Stimulated activated CD8-positive, alpha-beta memory T cell treated with anti-CD3 and anti-CD28 coated beads, Interleukin-7, amount 100 ng/mL, for 24 hours (primary cell): Measurements from ENCODE around the gene CCDC93.

Experiments used
- DNase-seq: peaks from one replicate; pipeline ENCODE4 v3.0.0-alpha.2; 2020; ENCODE audit warnings: low read depth

The CCDC93 gene

DNA sequence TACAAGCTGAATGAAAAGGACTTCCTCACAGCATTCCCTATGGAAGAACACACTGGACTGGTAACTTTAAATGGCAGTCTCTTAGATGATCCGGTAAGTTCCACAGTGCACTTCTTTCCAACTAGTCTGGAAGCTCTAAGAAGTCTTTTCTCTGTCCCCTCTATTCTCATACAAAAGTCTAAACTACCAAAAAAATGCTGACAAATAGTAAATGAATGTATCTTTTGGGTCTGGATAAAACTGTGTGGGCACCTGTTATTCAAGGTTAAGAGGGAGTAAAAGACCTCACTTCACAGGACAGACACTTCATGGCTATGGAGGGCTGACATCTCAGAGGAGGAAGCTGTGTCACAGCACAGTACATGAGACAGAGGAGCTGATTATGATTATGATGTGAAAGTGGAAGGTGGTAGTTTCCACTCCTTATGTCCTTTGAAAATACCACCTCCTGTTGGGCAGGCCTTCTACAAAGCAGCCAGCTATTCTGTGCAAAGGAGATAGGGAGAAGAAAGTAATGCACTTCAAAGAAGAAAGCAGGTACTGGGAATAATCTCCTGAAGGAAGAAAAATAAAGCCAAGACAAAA, 23.9 kb downstream of the CCDC93 start:
- DNase-seq, result no peak

DNA sequence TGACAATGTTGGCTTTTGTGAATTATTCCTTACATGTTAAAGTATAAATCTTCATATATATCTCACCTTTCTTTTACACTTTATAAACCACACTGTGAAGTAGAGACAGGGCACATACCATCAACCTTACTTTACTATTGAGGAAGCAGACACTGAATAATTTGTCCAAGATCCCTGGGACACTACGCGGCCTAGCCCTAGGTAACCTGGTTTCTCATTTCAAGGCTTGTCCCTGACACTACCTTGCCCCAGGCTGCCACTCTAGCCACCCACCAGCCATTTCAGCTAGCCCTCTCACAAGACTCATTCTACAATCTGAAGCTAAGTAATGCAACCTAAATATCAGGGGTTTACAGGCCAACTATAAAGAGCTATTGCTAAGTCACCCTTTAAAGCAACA, 26.7 kb downstream of the CCDC93 start:
- DNase-seq, result no peak

DNA sequence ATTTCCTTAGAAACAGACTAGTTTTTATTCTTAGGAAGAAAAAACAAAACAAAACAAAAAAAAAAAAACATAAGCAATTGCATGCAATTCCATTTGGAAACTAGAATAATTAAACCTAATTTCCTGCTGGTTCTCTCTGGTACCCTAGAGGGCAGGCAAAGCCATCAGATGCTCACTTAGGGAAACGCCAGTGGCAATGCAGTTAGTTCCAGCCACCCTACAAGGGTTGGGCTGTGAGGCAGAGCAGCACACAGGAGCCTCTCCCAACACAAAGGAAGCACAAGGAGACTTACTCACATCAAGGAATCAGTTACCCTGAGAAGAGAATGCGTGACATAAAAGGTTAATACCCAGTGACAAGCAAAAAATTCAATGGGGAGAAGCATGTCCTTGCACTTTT, 28.8 kb downstream of the CCDC93 start:
- DNase-seq, result no peak

DNA sequence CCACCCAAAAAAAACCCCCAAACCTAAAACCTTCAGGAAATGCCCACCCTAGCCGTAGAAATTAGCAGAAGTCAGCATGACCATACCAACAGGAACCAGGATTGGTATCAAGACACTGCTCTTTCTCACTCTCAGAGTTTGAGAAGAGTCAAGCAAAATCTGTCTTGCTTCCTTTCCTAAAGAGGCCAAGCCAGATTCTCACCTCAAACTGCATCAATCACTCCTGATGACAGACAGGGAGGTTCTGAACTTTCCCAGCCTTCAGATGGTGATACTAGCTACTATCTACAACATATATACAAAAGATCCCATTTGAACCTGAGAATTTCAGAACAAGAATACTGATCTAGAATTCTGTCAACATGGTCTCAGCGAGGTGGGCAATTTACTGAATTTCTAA, 29.7 kb downstream of the CCDC93 start:
- no peak for DNase-seq

DNA sequence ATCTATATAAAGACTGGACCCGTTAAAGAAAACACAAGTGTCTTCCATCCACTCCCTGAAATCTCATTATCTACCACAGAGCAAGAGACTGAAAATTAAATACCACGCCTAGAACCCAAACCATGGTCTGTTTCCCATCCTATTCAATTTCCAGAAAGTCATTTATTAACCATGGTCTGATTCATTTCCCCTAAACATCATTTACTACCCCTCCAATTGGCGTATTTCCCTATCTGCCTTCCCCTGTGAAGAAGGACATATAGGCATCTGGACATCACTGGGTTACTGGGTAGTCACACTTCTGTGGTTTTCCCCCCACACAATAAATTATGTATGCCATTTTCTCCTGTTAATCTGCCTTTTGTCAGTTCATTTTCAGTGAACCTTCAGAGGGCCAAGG, 30.8 kb downstream of the CCDC93 start:
- DNase-seq, result no peak

DNA sequence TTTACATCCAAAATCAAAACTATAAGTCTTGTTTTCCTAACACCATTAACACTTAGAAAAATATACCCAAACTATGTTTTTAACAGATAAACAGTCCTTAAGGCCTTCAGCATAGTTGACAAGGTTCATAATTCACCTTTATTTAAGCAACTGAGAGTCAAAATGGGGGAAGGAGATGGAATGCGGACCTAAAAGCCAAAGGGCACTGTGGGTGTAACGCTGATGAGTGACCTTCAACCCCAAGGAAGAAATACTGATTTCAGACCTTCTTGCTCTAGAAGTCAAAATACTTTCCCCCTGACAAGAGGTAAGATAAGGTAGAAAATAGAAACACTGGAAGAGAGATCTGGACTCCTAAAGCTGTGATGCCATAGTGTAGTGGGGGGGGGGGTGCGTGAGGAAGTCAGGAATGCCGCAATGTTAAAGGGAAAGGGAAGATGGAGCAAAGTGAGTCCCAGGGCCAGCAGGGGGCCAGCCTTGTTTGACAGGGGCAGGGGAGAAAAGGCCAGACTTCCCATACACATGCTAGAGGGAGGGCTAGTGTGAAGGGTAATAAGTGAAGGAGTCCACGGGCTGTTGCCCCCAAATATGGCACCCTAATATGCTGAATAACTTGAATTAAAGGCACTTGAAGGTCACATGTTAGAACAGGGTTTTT, 31.4 kb downstream of the CCDC93 start:
- no peak for DNase-seq

DNA sequence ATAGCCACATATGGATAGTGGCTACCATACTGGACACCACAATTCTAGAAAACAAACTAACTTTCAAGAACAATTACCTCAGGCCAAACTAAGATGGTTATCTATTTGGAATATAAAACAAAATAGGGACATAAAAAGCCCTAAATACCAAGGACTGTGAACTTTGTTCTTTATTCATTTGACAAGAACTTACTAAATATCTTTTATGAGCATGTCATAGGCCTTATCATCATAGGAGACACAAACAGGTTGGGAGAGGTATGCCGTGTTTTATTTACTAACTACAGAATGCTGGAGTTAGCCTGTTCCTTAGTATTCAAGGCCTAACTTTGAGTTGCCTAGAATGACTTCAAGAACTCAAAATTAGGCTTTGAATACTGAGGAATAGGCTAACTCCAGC, 32.1 kb downstream of the CCDC93 start:
- DNase-seq, result no peak

DNA sequence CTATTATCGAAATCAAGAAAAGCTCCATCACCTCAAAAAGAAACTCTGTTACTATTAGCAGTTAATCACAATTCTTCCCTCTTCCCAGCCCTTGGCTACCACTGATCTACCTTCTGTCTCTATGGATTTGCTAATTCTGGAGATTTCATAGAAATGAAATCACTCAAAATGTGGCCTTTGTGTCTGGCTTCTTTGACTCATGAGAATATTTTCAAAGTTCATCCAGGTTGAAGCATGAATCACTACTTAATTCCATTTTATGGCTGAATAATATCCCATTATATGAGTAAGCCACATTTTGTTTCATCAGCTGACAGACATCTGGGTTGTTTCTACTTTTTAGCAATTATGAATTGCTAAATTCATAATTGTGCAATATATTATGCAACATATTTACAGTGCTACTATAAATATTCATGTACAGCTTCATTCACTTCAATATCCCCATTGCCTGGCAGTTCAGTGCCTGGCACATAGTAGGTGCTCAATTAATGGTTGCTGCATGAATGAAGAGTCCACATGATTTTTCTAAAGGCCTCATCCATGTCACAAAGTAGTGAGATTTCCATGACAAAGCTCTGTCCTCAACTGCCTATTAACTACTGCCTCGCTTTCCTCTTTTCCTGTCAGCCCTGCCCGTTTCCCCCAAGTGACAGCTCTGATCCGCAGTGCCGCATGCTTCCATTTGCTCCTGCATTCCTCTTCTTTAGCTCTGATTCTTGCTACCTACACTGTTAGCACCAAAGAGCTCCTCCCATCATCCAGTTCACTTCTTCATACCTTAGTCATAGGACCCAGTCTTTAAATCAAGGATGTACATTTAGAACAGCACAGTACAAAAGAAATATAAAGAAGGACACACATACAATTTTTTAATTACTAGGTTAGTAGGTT, 32.8 kb downstream of the CCDC93 start:
- DNase-seq, result no peak

DNA sequence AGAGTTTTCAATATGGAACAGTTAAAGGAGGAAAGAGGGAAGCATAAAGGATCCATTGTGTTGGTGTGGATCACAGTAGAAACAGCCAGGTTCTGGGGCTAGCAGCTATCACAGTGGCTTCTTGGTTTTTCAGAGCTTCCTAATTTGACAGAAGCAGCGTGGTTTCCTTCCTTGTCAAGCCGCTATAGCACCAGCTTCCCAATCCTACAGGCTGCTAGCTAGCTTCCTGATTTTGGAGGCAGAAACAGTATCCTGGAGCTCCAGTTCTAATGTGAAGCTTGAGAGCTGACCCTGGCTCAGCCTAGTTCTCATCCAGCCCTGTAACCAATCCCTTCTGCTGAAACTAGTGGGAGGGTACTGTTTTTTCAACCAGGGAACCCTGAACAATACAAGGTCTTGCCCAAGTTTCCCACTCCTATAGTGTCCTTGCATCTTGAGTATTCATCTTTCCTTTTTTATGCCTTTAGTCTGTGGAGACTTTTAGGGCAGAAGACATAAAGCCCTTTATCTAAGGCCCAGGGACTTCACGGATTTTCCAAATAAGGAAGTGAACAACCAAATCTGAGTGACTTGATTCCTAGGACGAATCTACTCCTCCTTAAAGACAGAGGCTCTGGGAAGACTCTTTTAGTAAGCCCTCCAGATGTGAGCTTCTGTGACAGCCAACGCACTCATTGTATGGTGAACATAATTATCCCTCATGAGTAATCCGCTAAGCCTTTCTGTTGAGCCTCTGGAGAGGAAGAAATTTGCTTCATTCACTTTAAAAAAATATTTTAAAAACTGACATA, 33.8 kb downstream of the CCDC93 start:
- no peak for DNase-seq

DNA sequence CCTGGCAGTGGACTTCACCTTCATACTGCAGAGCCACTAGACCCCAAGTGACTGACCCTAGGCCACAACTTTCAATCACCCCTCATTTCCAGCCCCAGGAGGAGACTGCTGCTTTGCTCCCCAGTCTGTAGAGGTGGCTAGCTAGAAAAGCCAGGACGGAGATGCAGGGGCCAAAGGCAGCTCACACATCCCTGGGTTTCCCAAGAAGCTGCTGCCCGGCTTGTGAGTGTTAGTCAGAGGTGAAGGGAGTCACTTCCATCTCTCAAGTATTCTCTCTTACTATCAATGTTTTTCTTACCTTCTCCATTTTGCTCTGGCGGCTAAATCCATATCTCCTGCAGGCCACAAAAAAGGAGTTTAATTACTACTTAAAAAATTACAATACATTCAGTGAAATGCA, 36.2 kb downstream of the CCDC93 start:
- no peak for DNase-seq

DNA sequence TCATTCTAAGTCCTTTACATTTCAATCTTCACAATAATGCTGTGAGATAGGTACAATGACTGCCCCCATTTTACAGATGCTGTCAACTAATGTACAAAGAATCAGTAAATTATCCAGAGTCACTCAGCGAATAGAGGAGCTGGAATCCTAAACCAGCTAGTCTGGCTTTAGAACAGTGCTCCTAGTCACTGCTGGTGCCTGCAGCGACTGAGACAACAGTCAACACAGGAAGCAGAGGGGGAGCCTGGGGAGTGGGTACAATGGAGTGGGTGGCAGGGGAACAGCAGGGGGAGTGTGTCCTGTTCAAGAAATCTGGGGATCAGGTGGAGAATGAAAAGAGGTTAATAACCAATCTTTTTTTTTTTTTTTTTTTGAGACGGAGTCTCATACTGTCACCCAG, 37.3 kb downstream of the CCDC93 start:
- DNase-seq, result no peak

DNA sequence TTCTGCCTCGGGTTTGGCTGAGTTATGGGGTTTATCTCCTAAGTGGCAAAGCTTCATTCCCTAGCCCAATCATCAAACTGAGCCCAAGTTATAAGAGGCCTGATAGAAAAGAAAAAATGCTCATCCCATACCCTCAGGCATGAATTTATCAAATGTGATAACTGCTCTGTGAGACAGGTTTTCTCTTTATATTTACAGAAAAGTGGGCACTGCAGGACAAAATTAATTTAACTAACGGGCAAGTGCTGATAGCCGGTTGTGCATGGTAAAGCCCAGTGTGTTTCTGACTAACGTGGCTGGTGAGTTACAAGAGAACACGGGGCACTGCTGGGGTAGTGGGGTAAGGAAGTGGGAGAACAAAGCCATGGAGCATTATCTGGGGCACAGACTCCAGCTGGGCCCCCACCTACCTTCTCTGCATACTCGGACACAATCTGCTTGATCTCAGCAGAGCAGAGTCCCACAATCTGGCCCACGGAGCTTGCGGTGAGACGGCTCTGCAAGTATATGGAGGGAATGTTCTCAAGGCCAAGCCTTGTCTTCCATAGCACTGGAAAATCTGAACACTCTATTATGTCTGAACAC, 40.3 kb downstream of the CCDC93 start:
- DNase-seq, result no peak

DNA sequence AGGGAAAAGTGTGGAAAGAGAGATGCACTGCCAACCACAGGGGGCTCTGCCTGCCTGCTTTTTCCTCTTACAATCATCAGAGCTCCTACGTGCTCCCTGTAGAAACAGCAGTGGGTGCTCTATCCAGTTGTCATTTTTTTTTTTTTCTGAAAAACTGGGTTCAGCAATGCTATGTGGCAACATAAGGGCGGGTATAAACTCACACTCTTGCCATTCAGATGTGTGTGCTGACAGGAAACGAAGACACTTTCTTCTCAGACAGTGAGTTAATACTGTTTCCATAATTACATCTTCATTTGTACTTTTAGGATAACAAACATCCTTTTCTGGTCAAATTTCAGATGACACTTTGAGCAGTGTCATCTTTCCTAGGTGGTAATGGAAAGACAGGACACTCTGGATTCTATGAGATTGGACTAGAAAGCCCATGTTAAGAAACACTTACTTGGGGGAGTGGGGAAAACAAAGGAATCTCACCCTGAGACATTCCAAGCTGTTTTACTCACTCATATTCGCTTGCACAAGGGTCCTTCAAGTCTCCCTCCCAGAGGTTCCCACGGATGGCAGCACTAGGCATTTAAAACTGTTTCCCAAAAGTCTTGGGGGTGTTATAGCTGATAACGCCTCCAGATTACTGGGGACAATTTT, 41.3 kb downstream of the CCDC93 start:
- no peak for DNase-seq

DNA sequence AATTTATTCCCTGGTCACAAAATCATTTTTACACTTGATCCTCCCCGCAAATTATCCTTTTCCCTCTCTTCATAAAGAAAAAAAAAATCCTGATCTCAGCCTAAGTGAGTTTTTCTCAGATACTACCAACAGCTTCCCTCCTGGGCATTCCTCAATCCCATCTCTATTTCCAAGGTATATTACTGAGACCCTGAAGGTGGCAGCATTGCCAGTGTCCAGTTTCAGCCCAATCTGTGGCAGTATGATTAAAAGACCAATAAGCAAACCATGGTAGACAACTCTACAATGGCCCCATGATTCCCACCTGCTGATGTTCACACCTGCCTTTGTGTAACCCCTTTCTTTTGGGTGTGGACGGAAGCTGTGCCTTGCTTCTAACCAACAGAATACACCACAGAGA, 45.1 kb downstream of the CCDC93 start:
- DNase-seq, result no peak

DNA sequence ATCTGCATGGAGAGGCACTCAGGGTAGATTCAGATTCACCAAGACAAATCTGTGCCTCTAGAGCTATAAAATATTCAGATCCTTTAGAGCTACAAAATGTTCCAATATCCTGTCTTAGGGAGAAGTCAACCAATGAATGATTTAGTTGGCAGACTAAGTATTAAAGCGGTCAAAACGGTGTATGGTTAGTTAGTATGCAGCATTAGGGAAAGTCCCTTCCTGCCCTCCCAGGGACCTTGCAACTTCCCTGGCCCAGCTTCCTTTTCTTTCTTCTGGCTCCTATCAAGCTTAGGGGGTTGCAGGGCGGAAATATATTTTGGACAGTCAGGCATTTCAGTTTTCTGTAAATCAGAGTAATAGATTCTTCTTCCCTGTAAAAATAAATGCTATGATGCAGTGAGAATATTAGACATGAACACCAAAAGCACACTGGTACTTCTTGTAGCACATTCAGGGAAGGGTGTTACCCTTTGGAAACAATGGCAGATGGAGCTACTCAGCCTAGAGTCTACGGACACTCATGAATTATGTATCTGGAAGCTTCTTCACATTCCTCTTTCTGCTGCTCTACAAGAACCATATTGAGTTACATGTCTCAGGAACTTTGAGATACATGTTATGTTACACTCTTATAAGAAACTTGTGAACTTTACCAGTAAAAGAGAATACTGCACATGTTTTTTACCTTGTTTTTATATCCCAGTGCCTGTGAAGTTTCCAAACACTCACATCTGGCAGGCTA, 45.7 kb downstream of the CCDC93 start:
- no peak for DNase-seq

DNA sequence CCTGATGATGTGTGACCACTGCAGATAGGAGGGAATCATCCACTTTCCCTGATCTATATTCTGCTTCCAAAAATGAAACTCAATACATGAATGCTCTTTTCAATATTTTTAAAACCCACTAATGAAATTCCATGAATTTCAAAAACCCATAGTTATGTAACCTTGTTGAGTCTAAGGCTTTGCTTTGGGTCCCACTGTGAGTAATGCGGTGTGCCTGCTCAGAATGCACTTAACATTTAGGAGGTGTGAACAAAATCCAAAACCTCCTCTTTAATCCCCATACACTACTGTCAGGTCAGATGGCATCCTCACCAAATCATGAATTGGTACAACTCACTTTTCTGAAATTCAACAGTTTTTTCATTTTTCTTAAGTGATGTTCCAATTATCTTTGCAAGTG, 50.4 kb downstream of the CCDC93 start:
- no peak for DNase-seq

DNA sequence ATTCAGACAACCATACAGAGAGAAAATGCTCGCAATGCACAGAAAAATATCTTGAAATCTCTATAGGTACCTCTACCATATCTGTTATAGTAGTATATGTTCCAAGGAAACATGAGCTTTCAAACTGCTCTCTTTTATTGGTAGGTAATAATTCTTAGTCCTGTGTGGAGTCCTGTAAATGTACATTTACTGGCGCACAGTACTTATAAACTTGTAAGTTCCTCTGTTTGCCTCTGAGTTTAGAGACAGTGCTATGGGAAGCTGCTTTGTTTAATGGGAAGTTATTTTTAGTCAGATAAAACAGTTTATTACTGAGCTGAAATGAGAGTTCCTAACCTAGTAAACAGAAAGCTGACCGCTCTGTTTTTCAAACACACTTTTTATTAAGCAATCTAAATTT, 52.7 kb downstream of the CCDC93 start:
- DNase-seq, result no peak

DNA sequence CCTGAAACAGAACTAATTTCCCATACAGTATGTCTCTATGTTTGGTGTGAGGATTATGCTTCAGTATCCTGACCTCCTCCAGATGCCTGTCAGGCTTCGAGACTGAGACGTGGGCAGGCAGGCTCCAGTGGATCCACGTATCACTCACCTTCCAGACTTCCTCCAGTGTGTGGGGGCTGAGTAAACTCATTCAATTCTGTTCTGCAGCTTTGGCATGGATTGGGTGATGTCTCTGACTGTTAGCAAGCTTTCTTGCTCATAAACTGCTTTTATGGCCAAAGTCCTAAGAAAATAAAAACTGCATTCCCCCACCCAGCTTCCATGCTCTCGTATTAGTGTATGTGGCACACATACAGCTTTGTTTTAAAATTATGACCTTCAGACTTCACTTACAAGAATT, 53.6 kb downstream of the CCDC93 start:
- no peak for DNase-seq

DNA sequence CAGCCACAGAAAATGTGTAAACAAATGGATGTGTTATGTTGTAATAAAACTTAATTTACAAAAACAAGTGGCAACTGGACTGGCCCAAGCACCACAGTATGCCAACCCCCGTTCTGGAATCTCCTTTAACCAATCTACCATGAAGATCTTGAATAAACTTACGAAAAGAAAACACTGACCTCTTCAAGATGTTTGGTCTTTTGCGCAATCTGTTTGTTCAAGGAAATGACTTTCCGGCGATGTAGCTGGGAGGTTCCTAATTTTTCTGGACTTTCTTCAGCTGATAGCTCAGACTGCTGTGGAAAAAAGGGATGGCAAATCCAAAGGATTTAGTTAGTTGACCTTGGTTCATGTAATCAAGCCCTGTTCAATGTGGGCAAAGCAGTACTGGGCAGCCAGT, 55.7 kb downstream of the CCDC93 start:
- DNase-seq, result no peak

DNA sequence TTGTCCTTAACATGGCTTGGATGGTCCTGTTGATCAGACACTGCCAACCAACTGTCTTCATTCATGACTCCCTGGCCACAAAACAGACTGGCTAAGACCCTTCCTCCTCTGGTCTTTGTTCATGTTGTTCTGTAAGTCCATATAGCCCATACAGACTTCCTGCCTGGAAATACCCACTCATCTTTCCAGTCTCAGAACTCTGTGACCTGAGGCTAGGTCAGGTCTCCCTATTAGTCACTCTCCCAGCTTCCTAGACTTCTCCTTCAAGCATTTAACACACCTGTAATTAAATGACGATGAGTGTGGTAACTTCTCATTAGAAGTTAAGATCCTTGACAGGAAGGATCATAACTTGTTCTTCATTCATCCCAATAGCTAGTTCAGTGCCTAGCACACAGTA, 56.3 kb downstream of the CCDC93 start:
- no peak for DNase-seq
